ENCODE data around the gene MAPKAP1.

GRCh38 chr9:125565126-125565525, 141.9 kb downstream of the MAPKAP1 start:
- TF ChIP-seq EP300 (IDR thresholded peaks at IDR 0.05), result no peak
- no peak for TF ChIP-seq POLR2AphosphoS5 (IDR thresholded peaks at IDR 0.05)
- TF ChIP-seq, protein P1, sequence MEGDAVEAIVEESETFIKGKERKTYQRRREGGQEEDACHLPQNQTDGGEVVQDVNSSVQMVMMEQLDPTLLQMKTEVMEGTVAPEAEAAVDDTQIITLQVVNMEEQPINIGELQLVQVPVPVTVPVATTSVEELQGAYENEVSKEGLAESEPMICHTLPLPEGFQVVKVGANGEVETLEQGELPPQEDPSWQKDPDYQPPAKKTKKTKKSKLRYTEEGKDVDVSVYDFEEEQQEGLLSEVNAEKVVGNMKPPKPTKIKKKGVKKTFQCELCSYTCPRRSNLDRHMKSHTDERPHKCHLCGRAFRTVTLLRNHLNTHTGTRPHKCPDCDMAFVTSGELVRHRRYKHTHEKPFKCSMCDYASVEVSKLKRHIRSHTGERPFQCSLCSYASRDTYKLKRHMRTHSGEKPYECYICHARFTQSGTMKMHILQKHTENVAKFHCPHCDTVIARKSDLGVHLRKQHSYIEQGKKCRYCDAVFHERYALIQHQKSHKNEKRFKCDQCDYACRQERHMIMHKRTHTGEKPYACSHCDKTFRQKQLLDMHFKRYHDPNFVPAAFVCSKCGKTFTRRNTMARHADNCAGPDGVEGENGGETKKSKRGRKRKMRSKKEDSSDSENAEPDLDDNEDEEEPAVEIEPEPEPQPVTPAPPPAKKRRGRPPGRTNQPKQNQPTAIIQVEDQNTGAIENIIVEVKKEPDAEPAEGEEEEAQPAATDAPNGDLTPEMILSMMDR (IDR thresholded peaks at IDR 0.05), result no peak

Data from suprapubic skin (tissue), 4 donors.